Endothelial cell of umbilical vein (primary cell): ENCODE measurements around the gene SMIM44. TPM values are rescaled to one million over a fixed set of nuclear protein-coding genes. Genes with fewer than 3 reads are reported as not detected.

Experiments
- BruUV-seq: library from RNA; stranded (reverse); fragments of 400-500 nt; replicated peaks from 2 replicates; lab custom pipeline; 2021; lab: Mats Ljungman, UMichigan
- CTCF ChIA-PET: fragments of 300-600, 350-600 bp; sonication (Branson Sonifier 250); formaldehyde crosslinking; loops from one replicate; lab custom pipeline; 2021; ENCODE audit warnings: antibody characterized with exemption, inconsistent platforms; lab: Charles Lee
- POLR2A ChIA-PET: fragments of 300-600, 350-600 bp; sonication (Branson Sonifier 250); formaldehyde crosslinking; loops from one replicate; lab custom pipeline; 2021; ENCODE audit warnings: antibody characterized with exemption, inconsistent platforms; lab: Charles Lee
- DNase-seq: peaks from one replicate; pipeline ENCODE4 v3.0.0-alpha.2; 2011; ENCODE audit warnings: low read depth, low spot score
- FAIRE-seq: peaks from 2 replicates; lab custom pipeline; 2011; peaks lifted over from hg19 to GRCh38; lab: Jason Lieb, UNC
- H2AFZ ChIP-seq: 2 replicates; pipeline ENCODE4 v1.6.0; 2012; ENCODE audit warnings: low read depth, low read length, control low read depth, inconsistent platforms
- H3K27ac ChIP-seq: 2 replicates; pipeline ENCODE4 v1.5.1; 2011; ENCODE audit warnings: low read depth, mild to moderate bottlenecking, control low read depth, low read length, moderate library complexity; ENCODE audit not compliant: insufficient read depth
- H3K27me3 ChIP-seq, 2 experiments: 2 replicates each; pipeline versions ENCODE4 v1.6.0 to v1.6.1; 2011; ENCODE audit warnings: low read length in 2 of 2, mixed read lengths in 1 of 2; ENCODE audit not compliant: control insufficient read depth in 2 of 2, insufficient read depth in 2 of 2
- H3K36me3 ChIP-seq, 2 experiments: 2 replicates in 1 of 2; 3 replicates in 1 of 2; pipeline ENCODE4 v1.5.1; 2011; ENCODE audit warnings: low read length in 2 of 2, mild to moderate bottlenecking in 1 of 2, moderate library complexity in 1 of 2; ENCODE audit not compliant: control insufficient read depth in 2 of 2, insufficient read depth in 2 of 2; ENCODE audit errors: extremely low read depth in 1 of 2
- H3K4me1 ChIP-seq: 3 replicates; pipeline ENCODE4 v1.5.1; 2011; ENCODE audit warnings: mild to moderate bottlenecking, low read length; ENCODE audit not compliant: control insufficient read depth, insufficient read depth; ENCODE audit errors: extremely low read depth
- H3K4me2 ChIP-seq: 2 replicates; pipeline ENCODE4 v1.6.1; 2011; ENCODE audit warnings: low read length, control low read depth, mixed read lengths; ENCODE audit not compliant: insufficient read depth
- H3K4me3 ChIP-seq, 3 experiments: fragments of 200-600 bp in 1 of 3; sonication (generic), shearing (Covaris generic) in 1 of 3; replicated peaks in 1 of 3; 2 replicates each; pipeline ENCODE4 v1.5.1; 2011 to 2016; ENCODE audit warnings: control low read depth in 3 of 3, low read length in 3 of 3, mild to moderate bottlenecking in 2 of 3, inconsistent platforms in 1 of 3, low read depth in 1 of 3, moderate library complexity in 1 of 3; ENCODE audit not compliant: insufficient read depth in 1 of 3
- H3K79me2 ChIP-seq: 2 replicates; pipeline ENCODE4 v1.6.0; 2012; ENCODE audit warnings: low read length, inconsistent platforms; ENCODE audit not compliant: control insufficient read depth, insufficient read depth
- H3K9ac ChIP-seq: replicated peaks from 2 replicates; pipeline ENCODE3; 2011; ENCODE audit warnings: low read length, control low read depth; ENCODE audit not compliant: insufficient read depth; ENCODE audit errors: extremely low read depth
- H3K9me1 ChIP-seq: replicated peaks from 3 replicates; pipeline ENCODE4 v1.6.0; 2011; ENCODE audit warnings: mild to moderate bottlenecking, low read length; ENCODE audit not compliant: control insufficient read depth, insufficient read depth; ENCODE audit errors: extremely low read depth
- H3K9me3 ChIP-seq: replicated peaks from 2 replicates; pipeline ENCODE4 v1.5.1; 2012; ENCODE audit warnings: low read length, inconsistent platforms; ENCODE audit not compliant: control insufficient read depth, insufficient read depth
- H4K20me1 ChIP-seq: replicated peaks from 2 replicates; pipeline ENCODE3; 2011; ENCODE audit warnings: mild to moderate bottlenecking, low read length; ENCODE audit not compliant: control insufficient read depth, insufficient read depth; ENCODE audit errors: extremely low read depth
- EZH2 ChIP-seq: IDR thresholded peaks from 2 replicates; pipeline ENCODE4 v1.6.1; 2012; ENCODE audit warnings: borderline replicate concordance, low read depth, mild to moderate bottlenecking, moderate library complexity, low read length, inconsistent platforms; ENCODE audit not compliant: severe bottlenecking
- FOS ChIP-seq: IDR thresholded peaks from 2 replicates; pipeline ENCODE4 v1.6.1; 2011; ENCODE audit warnings: mild to moderate bottlenecking, low read length, moderate library complexity, borderline replicate concordance; ENCODE audit not compliant: insufficient read depth
- GATA2 ChIP-seq: IDR thresholded peaks from 2 replicates; pipeline ENCODE4 v1.7.0; 2011; ENCODE audit warnings: low read depth, mild to moderate bottlenecking, moderate library complexity, mixed read lengths, low read length; ENCODE audit not compliant: insufficient read length, insufficient read depth
- JUN ChIP-seq: IDR thresholded peaks from 2 replicates; pipeline ENCODE4 v1.6.1; 2011; ENCODE audit warnings: borderline replicate concordance, low read depth; ENCODE audit not compliant: insufficient read length, insufficient read depth
- MAX ChIP-seq: IDR thresholded peaks from 2 replicates; pipeline ENCODE4 v1.6.1; 2011; ENCODE audit not compliant: insufficient read depth, insufficient read length
- MYC ChIP-seq: IDR thresholded peaks from one replicate; pipeline ENCODE4 v1.6.1; 2011; ENCODE audit warnings: mild to moderate bottlenecking, low read depth, low read length
- POLR2A ChIP-seq: IDR thresholded peaks from 2 replicates; pipeline ENCODE4 v1.6.1; 2012; ENCODE audit warnings: low read depth, mild to moderate bottlenecking, control low read depth, low read length
- POLR2AphosphoS5 ChIP-seq: IDR thresholded peaks from 2 replicates; pipeline ENCODE4 v1.6.1; 2012; ENCODE audit warnings: low read depth, mild to moderate bottlenecking, control low read depth, low read length, moderate library complexity; ENCODE audit not compliant: insufficient read depth
- dilution Hi-C: fragments of 300-500 bp; cut with MboI; formaldehyde crosslinking; loops from one replicate; pipeline ENCODE4 v1.15.0; 2019; ENCODE audit warnings: low sequenced_read_pairs; ENCODE audit not compliant: extremely low pct_ligation_motif_present
- intact Hi-C: fragments of 100-400 bp; cut with micrococcal nuclease; formaldehyde crosslinking; loops from one replicate; pipeline ENCODE4 v1.10.0; 2022
- polyA plus RNA-seq, 4 experiments: library from polyadenylated mRNA; depleted of rRNA in 3 of 4; stranded (reverse) in 3 of 4; unstranded in 1 of 4; fragments of >200 nt; gene quantifications; 2 replicates each; pipeline versions ENCODE4 v1.2.1 to v1.2.3, GENCODE V29; 2011 to 2012; ENCODE audit warnings: missing spikeins in 1 of 4
- total RNA-seq: library from RNA; stranded (reverse); gene quantifications from 2 replicates; pipeline ENCODE4 v1.2.3, GENCODE V29; 2021
- TF ChIP-seq, protein P1 (sequence below), 2 donors: IDR thresholded peaks; 1 replicate in 1 of 2; 2 replicates in 1 of 2; pipeline ENCODE4 v1.5.1; 2011; ENCODE audit warnings: low read length in 2 of 2, mild to moderate bottlenecking in 2 of 2, moderate library complexity in 2 of 2, control low read depth in 1 of 2, inconsistent platforms in 1 of 2, low read depth in 1 of 2; ENCODE audit not compliant: insufficient read depth in 1 of 2; ENCODE audit errors: extremely low read depth in 1 of 2

Gene SMIM44
- total and polyA plus RNA-seq, 2 donors (not counting 3 experiments of a cell fraction or from before 2014, with no cell fraction given), result not detected

GRCh38 chr19:3518255-3518654 is 35.0 kb upstream of the SMIM44 start:
- DNase-seq (no peak), FAIRE-seq (no peak)
- H4K20me1 ChIP-seq, result no peaks in the 10 kb centered on the region
- no peak overlapping the region for H3K27ac ChIP-seq
- no peak overlapping the region for H3K9ac ChIP-seq
- intact Hi-C loops, result no loop called here
- H3K79me2 ChIP-seq, result peaks cover 80% of the 10 kb centered on the region
- no peak overlapping the region for H3K4me3 ChIP-seq
- CTCF ChIA-PET, result interaction anchor here (1.2 kb wide), 1 partner anchor 27 kb away, joined by 3 read pairs; no protein-coding TSS in a partner anchor
- no peaks in the 10 kb centered on the region for H3K4me1 ChIP-seq
- no peaks in the 10 kb centered on the region for H3K27me3 ChIP-seq
- no peak overlapping the region for H2AFZ ChIP-seq
- POLR2A ChIA-PET, result no interaction called here
- no peaks in the 10 kb centered on the region for H3K9me1 ChIP-seq
- no peaks in the 10 kb centered on the region for H3K9me3 ChIP-seq
- dilution Hi-C loops, result no loop called here
- no peak overlapping the region for H3K4me2 ChIP-seq
- TF ChIP-seq GATA2 (no peak), MYC (no peak), FOS (no peak), EZH2 (no peak), MAX (no peak), JUN (no peak), POLR2A (no peak), POLR2AphosphoS5 (no peak)
- TF ChIP-seq, protein P1, sequence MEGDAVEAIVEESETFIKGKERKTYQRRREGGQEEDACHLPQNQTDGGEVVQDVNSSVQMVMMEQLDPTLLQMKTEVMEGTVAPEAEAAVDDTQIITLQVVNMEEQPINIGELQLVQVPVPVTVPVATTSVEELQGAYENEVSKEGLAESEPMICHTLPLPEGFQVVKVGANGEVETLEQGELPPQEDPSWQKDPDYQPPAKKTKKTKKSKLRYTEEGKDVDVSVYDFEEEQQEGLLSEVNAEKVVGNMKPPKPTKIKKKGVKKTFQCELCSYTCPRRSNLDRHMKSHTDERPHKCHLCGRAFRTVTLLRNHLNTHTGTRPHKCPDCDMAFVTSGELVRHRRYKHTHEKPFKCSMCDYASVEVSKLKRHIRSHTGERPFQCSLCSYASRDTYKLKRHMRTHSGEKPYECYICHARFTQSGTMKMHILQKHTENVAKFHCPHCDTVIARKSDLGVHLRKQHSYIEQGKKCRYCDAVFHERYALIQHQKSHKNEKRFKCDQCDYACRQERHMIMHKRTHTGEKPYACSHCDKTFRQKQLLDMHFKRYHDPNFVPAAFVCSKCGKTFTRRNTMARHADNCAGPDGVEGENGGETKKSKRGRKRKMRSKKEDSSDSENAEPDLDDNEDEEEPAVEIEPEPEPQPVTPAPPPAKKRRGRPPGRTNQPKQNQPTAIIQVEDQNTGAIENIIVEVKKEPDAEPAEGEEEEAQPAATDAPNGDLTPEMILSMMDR (IDR thresholded peaks at IDR 0.05; ENCODE audit: extremely low read depth in 1 of 2, insufficient read depth in 1 of 2, low read depth in 1 of 2, low read length in 2 of 2), result no peak
- H3K36me3 ChIP-seq, result peaks cover 0 to 24% of the 10 kb centered on the region in 2 experiments
- no TSS peak for BruUV-seq
